CD4-positive, alpha-beta T cell treated with Interleukin-17A for 4 hours (primary cell): ENCODE data around the gene DEFB124.

ENCODE experiments used
- DNase-seq: peaks from one replicate; pipeline ENCODE4 v3.0.0-alpha.2; 2020; ENCODE audit warnings: mixed read lengths

Gene DEFB124

GRCh38 chr20:31418307-31418706 is 56.6 kb downstream of the DEFB124 start:
- DNase-seq = no peak

DNA sequence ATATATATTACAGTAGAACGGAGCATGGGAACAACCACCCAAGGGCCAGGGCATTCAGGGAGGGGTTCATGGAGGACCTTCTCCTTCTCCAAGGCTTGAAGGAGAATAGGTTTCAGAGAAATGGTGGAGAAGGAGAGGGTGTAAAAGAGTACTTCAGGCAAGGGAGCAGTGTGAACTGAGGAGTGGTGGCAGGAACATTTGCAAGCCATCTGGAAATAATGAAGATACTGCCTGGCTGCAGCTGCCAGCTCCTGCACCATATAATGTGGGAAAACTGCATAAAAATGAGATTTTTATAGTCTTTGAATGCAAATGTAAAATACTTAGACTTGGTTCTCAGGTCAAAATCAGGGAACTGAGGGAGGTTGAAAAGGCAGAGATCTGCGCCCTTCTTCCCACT is 59.3 kb downstream of the DEFB124 start:
- no peak for DNase-seq
